Endothelial cell of umbilical vein (primary cell): ENCODE results near the gene MED15.

Experiments
- CTCF ChIP-seq, 2 donors: IDR thresholded peaks; 1 replicate in 1 of 2; 2 replicates in 1 of 2; pipeline ENCODE4 v1.5.1; 2011; ENCODE audit warnings: low read length in 2 of 2, mild to moderate bottlenecking in 2 of 2, moderate library complexity in 2 of 2, control low read depth in 1 of 2, inconsistent platforms in 1 of 2, low read depth in 1 of 2; ENCODE audit not compliant: insufficient read depth in 1 of 2; ENCODE audit errors: extremely low read depth in 1 of 2
- EZH2 ChIP-seq: IDR thresholded peaks from 2 replicates; pipeline ENCODE4 v1.6.1; 2012; ENCODE audit warnings: borderline replicate concordance, low read depth, mild to moderate bottlenecking, moderate library complexity, low read length, inconsistent platforms; ENCODE audit not compliant: severe bottlenecking
- FOS ChIP-seq: IDR thresholded peaks from 2 replicates; pipeline ENCODE4 v1.6.1; 2011; ENCODE audit warnings: mild to moderate bottlenecking, low read length, moderate library complexity, borderline replicate concordance; ENCODE audit not compliant: insufficient read depth
- GATA2 ChIP-seq: IDR thresholded peaks from 2 replicates; pipeline ENCODE4 v1.7.0; 2011; ENCODE audit warnings: low read depth, mild to moderate bottlenecking, moderate library complexity, mixed read lengths, low read length; ENCODE audit not compliant: insufficient read length, insufficient read depth
- JUN ChIP-seq: IDR thresholded peaks from 2 replicates; pipeline ENCODE4 v1.6.1; 2011; ENCODE audit warnings: borderline replicate concordance, low read depth; ENCODE audit not compliant: insufficient read length, insufficient read depth
- MAX ChIP-seq: IDR thresholded peaks from 2 replicates; pipeline ENCODE4 v1.6.1; 2011; ENCODE audit not compliant: insufficient read depth, insufficient read length
- MYC ChIP-seq: IDR thresholded peaks from one replicate; pipeline ENCODE4 v1.6.1; 2011; ENCODE audit warnings: mild to moderate bottlenecking, low read depth, low read length
- POLR2A ChIP-seq: IDR thresholded peaks from 2 replicates; pipeline ENCODE4 v1.6.1; 2012; ENCODE audit warnings: low read depth, mild to moderate bottlenecking, control low read depth, low read length
- POLR2AphosphoS5 ChIP-seq: IDR thresholded peaks from 2 replicates; pipeline ENCODE4 v1.6.1; 2012; ENCODE audit warnings: low read depth, mild to moderate bottlenecking, control low read depth, low read length, moderate library complexity; ENCODE audit not compliant: insufficient read depth

GRCh38 chr22:20578707-20579106 lies 71.3 kb downstream of the MED15 start:
- TF ChIP-seq EZH2 (no peak), CTCF (IDR thresholded peaks at IDR 0.05; ENCODE audit: extremely low read depth in 1 of 2, insufficient read depth in 1 of 2, low read depth in 1 of 2, low read length in 2 of 2) (no peak), POLR2AphosphoS5 (no peak), POLR2A (no peak), MYC (no peak), JUN (no peak), MAX (no peak), FOS (no peak), GATA2 (no peak)
